SK-N-SH (cell line): Measurements from ENCODE around the gene KIR2DL3.

ENCODE experiments used
- CHD2 ChIP-seq: fragments of 150-350 bp; IDR thresholded peaks from 2 replicates; pipeline ENCODE4 v1.6.1; 2018; ENCODE audit warnings: low read length; ENCODE audit not compliant: partially characterized antibody
- CTCF ChIP-seq: fragments of 200-600 bp; sonication (generic); IDR thresholded peaks from 2 replicates; pipeline ENCODE4 v1.6.1; 2017; ENCODE audit warnings: antibody characterized with exemption, mild to moderate bottlenecking, moderate library complexity
- EP300 ChIP-seq, 2 experiments: IDR thresholded peaks; 2 replicates each; pipeline versions ENCODE4 v1.4.0 to v1.6.1; 2012; ENCODE audit warnings: borderline replicate concordance in 1 of 2, low read depth in 1 of 2, low read length in 1 of 2
- EZH2phosphoT487 ChIP-seq: fragments of 200-600 bp; sonication (generic); IDR thresholded peaks from 2 replicates; pipeline ENCODE4 v1.6.1; 2017; ENCODE audit warnings: low read depth, mixed run types, mild to moderate bottlenecking, antibody characterized with exemption, moderate library complexity, borderline replicate concordance
- FOSL2 ChIP-seq: IDR thresholded peaks from 2 replicates; pipeline ENCODE4 v1.4.0; 2012; ENCODE audit warnings: low read depth, mild to moderate bottlenecking, moderate library complexity, borderline replicate concordance
- GATA2 ChIP-seq: sonication (generic); formaldehyde crosslinking; IDR thresholded peaks from 2 replicates; pipeline ENCODE4 v1.5.0; 2020; ENCODE audit warnings: mild to moderate bottlenecking, missing genetic modification reagents
- MEF2A ChIP-seq: IDR thresholded peaks from 2 replicates; pipeline ENCODE4 v1.4.0; 2012; ENCODE audit warnings: low read depth, borderline replicate concordance
- REST ChIP-seq: IDR thresholded peaks from 2 replicates; pipeline ENCODE4 v1.6.1; 2012; ENCODE audit warnings: mild to moderate bottlenecking, low read depth, low read length, moderate library complexity
- RFX5 ChIP-seq: IDR thresholded peaks from 2 replicates; pipeline ENCODE4 v1.6.1; 2012; ENCODE audit warnings: mild to moderate bottlenecking, improper control_type of control experiment, low read length
- SIN3A ChIP-seq: IDR thresholded peaks from 2 replicates; pipeline ENCODE4 v1.6.1; 2012; ENCODE audit warnings: low read depth, mild to moderate bottlenecking, low read length, moderate library complexity, borderline replicate concordance
- USF2 ChIP-seq: fragments of 150-350 bp; IDR thresholded peaks from 2 replicates; pipeline ENCODE4 v1.6.1; 2017; ENCODE audit warnings: antibody characterized with exemption, low read length, low read depth, borderline replicate concordance
- YY1 ChIP-seq: IDR thresholded peaks from 2 replicates; pipeline ENCODE4 v1.4.0; 2012; ENCODE audit warnings: low read depth, mild to moderate bottlenecking
- ZBTB33 ChIP-seq: IDR thresholded peaks from 2 replicates; pipeline ENCODE4 v1.4.0; 2012; ENCODE audit warnings: low read depth, borderline replicate concordance

DNA sequence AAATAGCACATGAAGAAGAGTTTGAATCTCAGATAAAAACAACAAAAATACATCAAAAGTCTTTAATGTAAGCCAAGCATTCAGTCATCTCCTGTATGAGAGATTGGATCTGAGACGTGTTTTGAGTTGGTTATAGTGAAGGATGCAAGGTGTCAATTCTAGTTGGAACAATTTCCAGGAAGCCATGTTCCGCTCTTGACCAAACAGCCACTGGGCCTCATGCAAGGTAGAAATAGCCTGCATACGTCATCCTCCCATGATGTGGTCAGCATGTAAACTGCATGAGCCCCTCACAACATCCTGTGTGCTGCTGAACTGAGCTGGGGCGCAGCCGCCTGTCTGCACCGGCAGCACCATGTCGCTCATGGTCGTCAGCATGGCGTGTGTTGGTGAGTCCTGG, 14.2 kb upstream of the KIR2DL3 start, which contains the start of gene KIR3DL3:
- TF ChIP-seq USF2 (no peak), CTCF (no peak), EZH2phosphoT487 (no peak), REST (no peak), EP300 (IDR thresholded peaks at IDR 0.05; ENCODE audit: borderline replicate concordance in 1 of 2, low read depth in 1 of 2, low read length in 1 of 2) (no peak), RFX5 (no peak), YY1 (no peak), FOSL2 (no peak), GATA2 (CRISPR knock-in tag) (no peak), SIN3A (no peak), CHD2 (no peak), ZBTB33 (no peak), MEF2A (no peak)
